Fibroblast of lung (primary cell): Measurements from ENCODE around the gene HOXB13. TPM values are rescaled to one million over a fixed set of nuclear protein-coding genes. Genes with fewer than 3 reads are reported as not detected.

ENCODE experiments used
- DNase-seq, 2 donors: peaks; one replicate each; pipeline versions ENCODE4 v3.0.0 to v3.0.0-alpha.2; 2010; ENCODE audit warnings: low read depth in 2 of 2
- H2AFZ ChIP-seq: 2 replicates; pipeline ENCODE4 v1.5.1; 2012; ENCODE audit warnings: low read length, control low read depth, inconsistent platforms
- H3K27ac ChIP-seq: 2 replicates; pipeline ENCODE4 v1.5.1; 2011; ENCODE audit warnings: low read length, control low read depth; ENCODE audit not compliant: insufficient read depth
- H3K27me3 ChIP-seq: 2 replicates; pipeline ENCODE4 v1.5.1; 2011; ENCODE audit warnings: mild to moderate bottlenecking, low read length; ENCODE audit not compliant: control insufficient read depth, insufficient read depth
- H3K36me3 ChIP-seq: 2 replicates; pipeline ENCODE4 v1.5.1; 2011; ENCODE audit warnings: low read length; ENCODE audit not compliant: control insufficient read depth, insufficient read depth
- H3K4me1 ChIP-seq: 2 replicates; pipeline ENCODE4 v1.5.1; 2011; ENCODE audit warnings: low read length; ENCODE audit not compliant: control insufficient read depth, insufficient read depth; ENCODE audit errors: extremely low read depth
- H3K4me2 ChIP-seq: 2 replicates; pipeline ENCODE4 v1.5.1; 2011; ENCODE audit warnings: low read length, control low read depth; ENCODE audit not compliant: insufficient read depth; ENCODE audit errors: extremely low read depth
- H3K4me3 ChIP-seq, 4 experiments: fragments of 200-600 bp in 1 of 4; sonication (generic) in 1 of 4; replicated peaks in 1 of 4; 2 replicates each; pipeline ENCODE4 v1.5.1; 2011 to 2016; ENCODE audit warnings: low read length in 4 of 4, low read depth in 3 of 4, mild to moderate bottlenecking in 3 of 4, control low read depth in 2 of 4, inconsistent platforms in 1 of 4, mixed read lengths in 1 of 4; ENCODE audit not compliant: insufficient read depth in 1 of 4; ENCODE audit errors: control extremely low read depth in 1 of 4
- H3K79me2 ChIP-seq: 2 replicates; pipeline ENCODE4 v1.5.1; 2012; ENCODE audit warnings: mild to moderate bottlenecking, low read length, inconsistent platforms; ENCODE audit not compliant: control insufficient read depth, insufficient read depth
- H3K9ac ChIP-seq: 2 replicates; pipeline ENCODE4 v1.5.1; 2011; ENCODE audit warnings: mild to moderate bottlenecking, low read length, control low read depth; ENCODE audit not compliant: insufficient read depth
- H3K9me3 ChIP-seq: 2 replicates; pipeline ENCODE4 v1.5.1; 2012; ENCODE audit warnings: low read depth, low read length; ENCODE audit not compliant: control insufficient read depth, insufficient read depth
- H4K20me1 ChIP-seq: 2 replicates; pipeline ENCODE4 v1.5.1; 2011; ENCODE audit warnings: low read length; ENCODE audit not compliant: control insufficient read depth, insufficient read depth; ENCODE audit errors: extremely low read depth
- EZH2 ChIP-seq: IDR thresholded peaks from 2 replicates; pipeline ENCODE4 v1.5.1; 2012; ENCODE audit warnings: low read length, control low read depth, mild to moderate bottlenecking; ENCODE audit errors: missing control alignments
- polyA minus RNA-seq: library from RNA; depleted of rRNA, polyadenylated mRNA; stranded (reverse); fragments of >200 nt; gene quantifications from 2 replicates; pipeline ENCODE4 v1.2.3, GENCODE V29; 2011; ENCODE audit warnings: low replicate concordance
- polyA plus RNA-seq, 2 donors: library from polyadenylated mRNA; depleted of rRNA in 1 of 2; stranded (reverse) in 1 of 2; unstranded in 1 of 2; fragments of >200 nt; gene quantifications; 2 replicates each; pipeline ENCODE4 v1.2.1, GENCODE V29; 2011 to 2012; ENCODE audit warnings: missing spikeins in 1 of 2
- total RNA-seq: library from RNA; depleted of rRNA; stranded (reverse); fragments of >200 nt; gene quantifications from 2 replicates; pipeline ENCODE4 v1.2.1, GENCODE V29; 2014
- TF ChIP-seq, protein P1 (sequence below), 2 donors: IDR thresholded peaks in 1 of 2; conservative IDR thresholded peaks in 1 of 2; 1 replicate in 1 of 2; 2 replicates in 1 of 2; pipeline ENCODE4 v1.5.1; 2011 to 2012; ENCODE audit warnings: low read length in 2 of 2, control low read depth in 1 of 2, inconsistent platforms in 1 of 2, low read depth in 1 of 2, mild to moderate bottlenecking in 1 of 2

Gene HOXB13
- total RNA-seq = not detected in 2 replicates
- not detected in 2 replicates for polyA plus RNA-seq
- polyA plus RNA-seq (2012) = not detected in 2 replicates
- polyA minus RNA-seq = not detected in 2 replicates

DNA sequence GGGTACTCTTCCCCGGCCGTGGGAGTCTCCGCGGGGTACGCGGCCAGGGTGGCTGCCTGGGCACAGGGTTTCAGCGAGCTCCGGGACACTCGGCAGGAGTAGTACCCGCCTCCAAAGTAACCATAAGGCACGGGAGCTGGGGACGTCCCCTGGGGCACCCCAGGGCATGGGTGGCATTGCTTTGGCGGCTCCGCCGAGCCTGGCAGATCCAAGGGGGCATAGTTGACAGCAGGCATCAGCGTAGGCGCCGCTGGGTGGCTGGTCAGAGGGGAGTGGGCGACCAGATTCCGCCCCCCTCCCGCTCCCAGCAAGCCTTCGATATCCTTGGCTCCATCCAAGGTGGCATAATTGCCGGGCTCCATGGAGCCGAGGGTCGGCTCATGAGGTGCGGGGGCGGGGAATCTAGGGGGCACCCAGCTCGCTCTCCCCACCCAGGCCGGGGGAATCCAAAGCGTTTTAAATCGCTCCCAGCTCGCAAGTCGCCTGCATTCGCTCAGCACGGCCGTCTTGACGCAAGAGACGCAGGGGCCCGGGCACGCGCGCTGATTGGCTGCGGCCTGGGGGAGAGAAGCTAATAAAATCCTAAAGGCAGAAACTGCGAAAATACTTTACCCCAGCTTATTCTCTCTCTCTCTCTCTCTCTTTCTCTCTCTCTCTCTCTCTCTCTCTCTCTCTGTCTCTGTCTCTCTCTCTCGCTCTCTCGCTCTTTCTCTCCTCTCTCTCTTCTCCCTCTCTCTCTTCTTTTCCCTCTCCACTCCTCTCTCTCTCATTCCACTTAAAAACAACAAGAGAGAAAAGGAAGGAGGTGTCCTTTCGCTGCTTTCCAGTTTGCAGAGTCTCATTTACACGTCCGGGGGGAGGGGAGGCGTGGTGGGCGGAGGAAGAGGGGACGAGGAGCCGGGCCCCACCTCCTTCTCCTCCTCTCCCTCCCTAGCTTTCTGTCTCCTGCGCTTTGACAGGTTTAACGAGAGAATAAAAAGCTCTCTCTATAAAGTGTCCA lies at the start of gene HOXB13:
Gene HOXB13 (minus strand): TSS at position 519 of the 1,000 bp plus-strand sequence. CDS start 157 bp downstream, at position 362.
- Histone ChIP-seq H3K27me3 (peaks cover 89% of the 10 kb centered on the region), H2AFZ (no peak within 1 kb of the TSS), H3K79me2 (no peaks in the 10 kb centered on the region), H3K4me3 (peak within 1 kb of the TSS in 1 of 4 experiments; percentile 32), H4K20me1 (no peaks in the 10 kb centered on the region), H3K9me3 (no peaks in the 10 kb centered on the region), H3K9ac (no peak within 1 kb of the TSS), H3K27ac (no peak within 1 kb of the TSS), H3K4me1 (peaks cover 4% of the 10 kb centered on the region), H3K36me3 (no peaks in the 10 kb centered on the region), H3K4me2 (peak within 1 kb of the TSS; percentile 25)
- DNase-seq = peak in 1 of 2 donors; percentile 24
- TF ChIP-seq, protein P1, sequence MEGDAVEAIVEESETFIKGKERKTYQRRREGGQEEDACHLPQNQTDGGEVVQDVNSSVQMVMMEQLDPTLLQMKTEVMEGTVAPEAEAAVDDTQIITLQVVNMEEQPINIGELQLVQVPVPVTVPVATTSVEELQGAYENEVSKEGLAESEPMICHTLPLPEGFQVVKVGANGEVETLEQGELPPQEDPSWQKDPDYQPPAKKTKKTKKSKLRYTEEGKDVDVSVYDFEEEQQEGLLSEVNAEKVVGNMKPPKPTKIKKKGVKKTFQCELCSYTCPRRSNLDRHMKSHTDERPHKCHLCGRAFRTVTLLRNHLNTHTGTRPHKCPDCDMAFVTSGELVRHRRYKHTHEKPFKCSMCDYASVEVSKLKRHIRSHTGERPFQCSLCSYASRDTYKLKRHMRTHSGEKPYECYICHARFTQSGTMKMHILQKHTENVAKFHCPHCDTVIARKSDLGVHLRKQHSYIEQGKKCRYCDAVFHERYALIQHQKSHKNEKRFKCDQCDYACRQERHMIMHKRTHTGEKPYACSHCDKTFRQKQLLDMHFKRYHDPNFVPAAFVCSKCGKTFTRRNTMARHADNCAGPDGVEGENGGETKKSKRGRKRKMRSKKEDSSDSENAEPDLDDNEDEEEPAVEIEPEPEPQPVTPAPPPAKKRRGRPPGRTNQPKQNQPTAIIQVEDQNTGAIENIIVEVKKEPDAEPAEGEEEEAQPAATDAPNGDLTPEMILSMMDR (conservative IDR thresholded peaks at IDR 0.05 in 1 of 2, IDR thresholded peaks at IDR 0.05 in 1 of 2; ENCODE audit: low read depth in 1 of 2, low read length in 2 of 2) = no peak
- TF ChIP-seq EZH2 = no peak

DNA sequence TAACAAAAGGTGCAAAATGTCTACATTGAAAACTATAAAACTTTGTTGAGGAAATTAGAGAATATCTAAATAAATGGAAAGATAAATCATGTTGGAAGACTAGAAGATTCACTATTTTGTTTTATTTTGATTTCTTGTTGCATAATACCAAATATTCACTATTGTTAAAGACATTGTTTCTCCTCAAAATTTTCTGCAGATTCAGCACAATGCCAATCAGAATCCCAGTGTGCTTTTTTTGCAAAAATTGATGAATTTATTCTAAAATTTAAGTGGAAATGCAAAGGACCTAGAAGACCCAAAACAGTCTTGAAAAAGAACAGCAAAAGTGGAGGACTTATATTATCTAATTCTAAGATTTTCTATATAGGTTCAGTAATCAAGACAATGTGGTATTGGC lies 48.1 kb upstream of the HOXB13 start:
- no peaks in the 10 kb centered on the region for H3K27me3 ChIP-seq
- H3K9me3 ChIP-seq = no peaks in the 10 kb centered on the region
- H4K20me1 ChIP-seq = no peaks in the 10 kb centered on the region
- H3K36me3 ChIP-seq = no peaks in the 10 kb centered on the region
- no peak overlapping the region for H2AFZ ChIP-seq
- TF ChIP-seq, protein P1 (conservative IDR thresholded peaks at IDR 0.05 in 1 of 2, IDR thresholded peaks at IDR 0.05 in 1 of 2; ENCODE audit: low read depth in 1 of 2, low read length in 2 of 2) = no peak
- no peak for TF ChIP-seq EZH2
- no peak overlapping the region for H3K4me3 ChIP-seq
- no peak overlapping the region for H3K9ac ChIP-seq
- H3K4me1 ChIP-seq = no peaks in the 10 kb centered on the region
- H3K4me2 ChIP-seq = no peak overlapping the region
- H3K27ac ChIP-seq = no peak overlapping the region
- no peaks in the 10 kb centered on the region for H3K79me2 ChIP-seq
- DNase-seq = no peak

DNA sequence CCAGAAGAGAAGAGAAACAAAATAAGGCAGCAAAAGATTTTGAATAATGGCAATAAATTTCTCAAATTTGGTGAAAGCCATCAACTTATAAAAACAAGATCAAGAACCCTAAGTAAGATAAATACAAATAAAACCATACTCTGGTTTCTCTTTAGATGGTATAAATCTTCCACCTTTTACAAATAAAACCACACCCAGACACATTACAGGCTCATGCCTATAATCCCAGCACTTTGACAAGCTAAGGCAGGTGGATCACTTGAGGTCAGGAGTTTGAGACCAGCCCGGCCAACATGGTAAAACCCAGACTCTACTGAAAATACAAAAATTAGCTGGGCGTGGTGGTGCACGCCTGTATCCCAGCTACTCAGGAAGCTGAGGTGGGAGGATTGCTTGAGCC lies 44.7 kb upstream of the HOXB13 start:
- H4K20me1 ChIP-seq = no peaks in the 10 kb centered on the region
- H3K27ac ChIP-seq = no peak overlapping the region
- no peaks in the 10 kb centered on the region for H3K79me2 ChIP-seq
- H3K36me3 ChIP-seq = no peaks in the 10 kb centered on the region
- no peak for DNase-seq
- no peak overlapping the region for H3K4me3 ChIP-seq
- H2AFZ ChIP-seq = no peak overlapping the region
- no peaks in the 10 kb centered on the region for H3K9me3 ChIP-seq
- H3K4me2 ChIP-seq = no peak overlapping the region
- no peak for TF ChIP-seq EZH2
- TF ChIP-seq, protein P1 (conservative IDR thresholded peaks at IDR 0.05 in 1 of 2, IDR thresholded peaks at IDR 0.05 in 1 of 2; ENCODE audit: low read depth in 1 of 2, low read length in 2 of 2) = no peak
- no peak overlapping the region for H3K9ac ChIP-seq
- H3K27me3 ChIP-seq = peaks cover 3% of the 10 kb centered on the region
- no peaks in the 10 kb centered on the region for H3K4me1 ChIP-seq
